Activated naive CD8-positive, alpha-beta T cell treated with anti-CD3 and anti-CD28 coated beads, Interleukin-2, amount 50 U/mL, for 16 hours (primary cell): ENCODE measurements around the gene MTX1.
"Not testable (repeated sequence)": the region's sequence is repeated elsewhere in the genome, so short reads cannot be mapped to it uniquely, and the experiment has no call there.

Experiments
- DNase-seq: peaks from one replicate; pipeline ENCODE4 v3.0.0-alpha.2; 2020; ENCODE audit warnings: low read depth, low spot score

MTX1 gene

GRCh38 chr1:155208541-155209311 is at the start of gene MTX1:
Gene MTX1 (plus strand): TSS chr1:155208695. CDS start chr1:155208805, 110 bp downstream.
- peak; percentile 82 for DNase-seq

GRCh38 chr1:155158991-155159390 is 49.5 kb upstream of the MTX1 start:
- DNase-seq, result no peak

- no peak for DNase-seq
Measured at GRCh38 chr1:155160128-155160527, 48.4 kb upstream of the MTX1 start.

- DNase-seq, result not testable (repeated sequence)
Measured at GRCh38 chr1:155162631-155163030, 45.9 kb upstream of the MTX1 start.

- DNase-seq, result not testable (repeated sequence)
Measured at GRCh38 chr1:155163785-155164184, 44.7 kb upstream of the MTX1 start.

- DNase-seq, result not testable (repeated sequence)
Measured at GRCh38 chr1:155164625-155165024, 43.9 kb upstream of the MTX1 start.

GRCh38 chr1:155166051-155166470 is 42.4 kb upstream of the MTX1 start:
- no peak for DNase-seq

GRCh38 chr1:155166471-155167165 is 41.9 kb upstream of the MTX1 start:
- no peak for DNase-seq

GRCh38 chr1:155167166-155168104 is 41.1 kb upstream of the MTX1 start:
- peak; percentile 67 for DNase-seq

GRCh38 chr1:155168105-155168445 is 40.4 kb upstream of the MTX1 start:
- DNase-seq, result not testable (repeated sequence)

GRCh38 chr1:155168456-155169210 is 39.9 kb upstream of the MTX1 start:
- DNase-seq, result no peak

GRCh38 chr1:155169541-155169940 is 39.0 kb upstream of the MTX1 start:
- DNase-seq, result no peak

GRCh38 chr1:155170101-155170785 is 38.3 kb upstream of the MTX1 start:
- DNase-seq, result no peak

- no peak for DNase-seq
Measured at GRCh38 chr1:155170806-155171205, 37.7 kb upstream of the MTX1 start.

GRCh38 chr1:155171836-155172731 is 36.4 kb upstream of the MTX1 start:
- no peak for DNase-seq

GRCh38 chr1:155172732-155173477 is 35.6 kb upstream of the MTX1 start, which contains the start of gene KRTCAP2:
Gene KRTCAP2 (minus strand): TSS chr1:155173304. CDS start chr1:155173224, 80 bp downstream.
- DNase-seq, result peak; percentile 85

GRCh38 chr1:155173478-155174323 is 34.8 kb upstream of the MTX1 start, which contains the start of gene TRIM46:
Gene TRIM46 (plus strand): TSS chr1:155173849. CDS start chr1:155173967, 118 bp downstream.
- no peak for DNase-seq
